ENCODE measurements around the gene SYNM. TPM values are rescaled to one million over a fixed set of nuclear protein-coding genes. Genes with fewer than 3 reads are reported as not detected.

Gene SYNM
- total RNA-seq, 4 donors from 2014 or later = 98.3 to 414 (median 158) TPM

DNA sequence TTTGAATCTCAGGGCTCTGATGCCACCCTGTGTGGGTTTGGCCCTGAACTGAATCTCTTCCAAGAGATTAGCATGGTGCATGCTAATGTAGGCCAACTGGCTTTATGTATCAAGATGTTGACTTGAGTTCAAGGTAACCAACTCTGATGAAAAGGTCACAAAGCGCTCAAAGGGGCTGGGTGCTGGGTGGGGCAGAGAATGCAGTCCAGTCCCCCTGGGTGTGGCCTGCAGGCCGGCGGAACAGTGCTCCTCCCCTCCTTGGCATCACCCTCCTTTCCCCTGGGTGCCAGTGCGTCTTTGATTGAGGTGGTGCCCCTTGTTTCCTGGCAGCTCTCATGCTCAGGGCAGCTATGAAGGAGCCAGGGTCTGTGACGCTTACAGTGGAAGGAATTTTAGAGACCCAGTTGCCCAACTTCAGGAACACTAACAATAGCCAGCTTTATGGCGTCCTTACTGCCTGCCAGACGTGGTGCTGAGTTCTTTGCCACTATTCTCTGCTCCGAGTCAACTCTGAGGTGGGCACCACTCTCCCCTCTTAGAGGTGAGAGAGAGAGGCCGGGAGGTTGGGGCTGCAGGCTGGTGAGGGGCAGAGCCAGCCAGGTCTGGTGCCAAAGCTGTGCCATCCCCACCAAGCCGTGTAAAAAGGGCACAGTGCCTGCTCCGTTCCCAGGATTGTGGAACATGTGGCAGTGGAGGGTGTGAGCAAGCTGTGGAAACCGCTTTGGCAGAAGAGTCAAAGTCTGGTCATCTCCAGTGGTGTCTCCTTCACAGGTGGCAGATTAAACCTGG, 9.8 kb downstream of the SYNM start:
- peak overlapping the region; percentile 56 to 92 (median 90) for H3K27ac ChIP-seq
- no peaks in the 10 kb centered on the region for H3K27me3 ChIP-seq
- TF ChIP-seq POLR2AphosphoS5 (IDR thresholded peaks at IDR 0.05) (peak in 1 of 3 donors; percentile 29), POLR2A (IDR thresholded peaks at IDR 0.05) (no peak), EP300 (IDR thresholded peaks at IDR 0.05; ENCODE audit: low read depth) (peak; percentile 70)
- TF ChIP-seq, protein P1, sequence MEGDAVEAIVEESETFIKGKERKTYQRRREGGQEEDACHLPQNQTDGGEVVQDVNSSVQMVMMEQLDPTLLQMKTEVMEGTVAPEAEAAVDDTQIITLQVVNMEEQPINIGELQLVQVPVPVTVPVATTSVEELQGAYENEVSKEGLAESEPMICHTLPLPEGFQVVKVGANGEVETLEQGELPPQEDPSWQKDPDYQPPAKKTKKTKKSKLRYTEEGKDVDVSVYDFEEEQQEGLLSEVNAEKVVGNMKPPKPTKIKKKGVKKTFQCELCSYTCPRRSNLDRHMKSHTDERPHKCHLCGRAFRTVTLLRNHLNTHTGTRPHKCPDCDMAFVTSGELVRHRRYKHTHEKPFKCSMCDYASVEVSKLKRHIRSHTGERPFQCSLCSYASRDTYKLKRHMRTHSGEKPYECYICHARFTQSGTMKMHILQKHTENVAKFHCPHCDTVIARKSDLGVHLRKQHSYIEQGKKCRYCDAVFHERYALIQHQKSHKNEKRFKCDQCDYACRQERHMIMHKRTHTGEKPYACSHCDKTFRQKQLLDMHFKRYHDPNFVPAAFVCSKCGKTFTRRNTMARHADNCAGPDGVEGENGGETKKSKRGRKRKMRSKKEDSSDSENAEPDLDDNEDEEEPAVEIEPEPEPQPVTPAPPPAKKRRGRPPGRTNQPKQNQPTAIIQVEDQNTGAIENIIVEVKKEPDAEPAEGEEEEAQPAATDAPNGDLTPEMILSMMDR (IDR thresholded peaks at IDR 0.05) = no peak
- H3K4me1 ChIP-seq = peaks cover 0 to 33% (median 7%) of the 10 kb centered on the region in 4 donors
- no peaks in the 10 kb centered on the region for H3K9me3 ChIP-seq
- WGBS, 2 donors (ENCODE audit: low coverage in 1 of 2) = 50 to 77% methylated on average over 1 to 12 of the region's 12 CpGs
- DNase-seq = no peak
- in situ Hi-C loops (cut with MboI; ENCODE audit: low pct_ligation_motif_present in 1 of 4, low pct_unique_long_range_greater_than_20kb in 1 of 4, low sequenced_read_pairs in 3 of 4) (no loop called here), intact Hi-C loops (cut with DNase I; ENCODE audit: low total_unique reads) (no loop called here)
- H3K36me3 ChIP-seq = no peaks in the 10 kb centered on the region
- no peak overlapping the region for H3K4me3 ChIP-seq

DNA sequence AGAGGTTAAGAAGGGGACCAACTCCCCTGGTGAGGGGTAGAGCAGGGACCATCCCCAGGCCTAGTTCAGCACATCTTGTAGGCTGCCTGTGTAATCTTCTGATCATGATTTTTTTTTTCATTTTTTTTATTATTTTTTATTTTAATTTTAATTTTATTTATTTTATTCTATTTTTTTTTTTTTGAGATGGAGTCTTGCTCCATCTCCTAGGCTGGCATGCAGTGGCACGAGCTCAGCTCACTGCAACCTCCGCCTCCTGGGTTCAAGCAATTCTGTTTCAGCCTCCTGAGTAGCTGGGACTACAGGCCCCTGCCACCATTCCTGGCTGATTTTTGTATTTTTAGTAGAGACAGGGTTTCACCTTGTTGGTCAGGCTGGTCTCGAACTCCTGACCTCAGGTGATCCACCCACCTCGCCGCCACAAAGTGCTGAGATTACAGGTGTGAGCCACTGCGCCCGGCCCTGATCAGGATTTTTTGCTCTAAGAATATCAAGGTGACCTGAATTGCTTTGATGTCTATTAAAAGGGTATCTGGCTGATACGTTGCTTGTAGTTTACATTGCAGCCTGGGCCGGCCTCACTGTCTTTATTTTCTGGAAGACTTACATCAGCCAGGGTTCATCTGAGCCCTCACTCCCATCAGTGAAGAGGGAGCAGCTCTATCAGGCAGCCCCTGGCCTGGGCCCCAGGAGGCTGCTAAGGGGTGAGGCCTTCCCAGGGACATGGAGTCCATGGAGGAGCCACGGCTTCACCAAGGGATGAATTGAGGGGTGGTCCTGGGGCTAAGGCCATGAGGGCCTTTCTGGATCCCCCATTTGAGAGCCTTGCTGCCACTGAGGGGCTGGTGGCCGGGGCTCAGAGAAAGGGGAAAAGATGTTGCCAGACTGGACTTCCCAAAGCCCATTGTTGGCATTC, 10.7 kb downstream of the SYNM start:
- intact Hi-C loops (cut with DNase I; ENCODE audit: low total_unique reads) (no loop called here), in situ Hi-C loops (cut with MboI; ENCODE audit: low pct_ligation_motif_present in 1 of 4, low pct_unique_long_range_greater_than_20kb in 1 of 4, low sequenced_read_pairs in 3 of 4) (no loop called here)
- Histone ChIP-seq H3K36me3 (no peaks in the 10 kb centered on the region), H3K27ac (peak overlapping the region; percentile 56 to 92 (median 90)), H3K4me1 (peaks cover 0 to 38% (median 7%) of the 10 kb centered on the region in 4 donors), H3K27me3 (no peaks in the 10 kb centered on the region), H3K9me3 (no peaks in the 10 kb centered on the region), H3K4me3 (no peak overlapping the region)
- DNase-seq = no peak
- WGBS, 2 donors (ENCODE audit: low coverage in 1 of 2) = 90 to 92% methylated on average over 2 to 11 of the region's 11 CpGs
- TF ChIP-seq POLR2AphosphoS5 (IDR thresholded peaks at IDR 0.05) = no peak
- TF ChIP-seq POLR2A (IDR thresholded peaks at IDR 0.05) = no peak
- no peak for TF ChIP-seq EP300 (IDR thresholded peaks at IDR 0.05; ENCODE audit: low read depth)
- TF ChIP-seq, protein P1 (IDR thresholded peaks at IDR 0.05) = no peak

DNA sequence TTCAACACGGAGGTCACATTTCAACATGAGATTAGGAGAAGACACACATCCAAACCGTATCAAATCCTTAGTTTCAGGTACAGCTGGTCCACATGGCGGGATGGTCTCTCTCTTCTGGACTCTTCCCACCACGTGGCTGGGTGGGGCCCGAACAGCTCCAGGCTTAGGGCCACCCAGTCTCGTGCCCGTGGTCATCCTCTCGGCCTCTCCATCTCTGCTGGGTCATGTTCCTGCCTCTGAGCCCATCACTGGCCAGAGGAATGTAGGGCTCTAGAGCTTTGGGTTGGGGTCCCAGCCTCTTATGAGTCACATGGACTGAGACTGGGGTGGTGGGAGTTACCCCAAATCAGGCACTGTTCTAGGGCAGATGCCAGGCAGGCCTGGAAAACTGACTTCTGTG, 12.2 kb downstream of the SYNM start:
- H3K27me3 ChIP-seq = no peaks in the 10 kb centered on the region
- in situ Hi-C loops (cut with MboI; ENCODE audit: low pct_ligation_motif_present in 1 of 4, low pct_unique_long_range_greater_than_20kb in 1 of 4, low sequenced_read_pairs in 3 of 4) = no loop called here
- TF ChIP-seq POLR2AphosphoS5 (IDR thresholded peaks at IDR 0.05) = no peak
- TF ChIP-seq, protein P1 (IDR thresholded peaks at IDR 0.05) = no peak
- no peak for TF ChIP-seq POLR2A (IDR thresholded peaks at IDR 0.05)
- TF ChIP-seq EP300 (IDR thresholded peaks at IDR 0.05; ENCODE audit: low read depth) = no peak
- WGBS, 2 donors (ENCODE audit: low coverage in 1 of 2) = 83% methylated on average over 8 of the region's 8 CpGs; no CpG with 5 or more reads in 1 of the 2 donors
- no peak overlapping the region for H3K4me3 ChIP-seq
- H3K36me3 ChIP-seq = no peaks in the 10 kb centered on the region
- H3K27ac ChIP-seq = peak overlapping the region; percentile 46 to 92 (median 90)
- intact Hi-C loops (cut with DNase I; ENCODE audit: low total_unique reads) = no loop called here
- no peak for DNase-seq
- no peaks in the 10 kb centered on the region for H3K9me3 ChIP-seq
- peaks cover 0 to 29% (median 8%) of the 10 kb centered on the region in 4 donors for H3K4me1 ChIP-seq
